CD4-positive, alpha-beta T cell treated with Interleukin-17A for 1 hour (primary cell): ENCODE data around the gene CDH20.

Source experiments
- DNase-seq: peaks from one replicate; pipeline ENCODE4 v3.0.0-alpha.2; 2020

Gene CDH20

DNA sequence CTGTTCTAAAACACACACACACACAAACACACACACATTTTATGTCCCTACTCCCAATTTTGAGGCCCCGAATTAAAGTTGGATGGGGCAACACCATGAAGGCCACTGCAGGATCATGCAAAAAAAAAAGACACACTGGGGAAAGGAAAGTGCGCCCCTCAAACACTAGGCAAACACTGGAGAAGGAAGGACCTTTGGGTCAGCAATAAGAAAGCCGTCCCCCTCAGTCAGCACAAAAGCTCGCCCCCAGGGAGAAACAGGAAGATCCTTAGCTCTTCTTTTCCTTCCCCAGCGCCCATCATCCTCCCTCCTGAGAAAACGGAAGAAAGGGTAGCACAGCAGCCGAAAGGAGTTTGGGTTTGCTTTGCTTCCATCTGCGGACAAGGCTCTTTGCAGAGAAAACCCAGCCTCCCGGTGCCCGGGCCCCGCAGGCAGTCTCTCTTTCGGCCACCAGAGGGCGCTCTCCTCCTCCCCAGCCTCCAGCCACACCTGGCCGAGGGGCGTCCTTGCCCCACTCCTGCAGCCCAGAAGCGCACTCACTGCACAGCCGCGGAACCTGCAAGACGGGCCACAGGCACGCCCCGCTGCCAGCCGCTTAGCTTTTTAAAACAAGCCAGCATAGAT is 248.5 kb downstream of the CDH20 start:
- DNase-seq: peak; percentile 59

GRCh38 chr18:61582202-61582710 is 249.0 kb downstream of the CDH20 start:
- no peak for DNase-seq

DNA sequence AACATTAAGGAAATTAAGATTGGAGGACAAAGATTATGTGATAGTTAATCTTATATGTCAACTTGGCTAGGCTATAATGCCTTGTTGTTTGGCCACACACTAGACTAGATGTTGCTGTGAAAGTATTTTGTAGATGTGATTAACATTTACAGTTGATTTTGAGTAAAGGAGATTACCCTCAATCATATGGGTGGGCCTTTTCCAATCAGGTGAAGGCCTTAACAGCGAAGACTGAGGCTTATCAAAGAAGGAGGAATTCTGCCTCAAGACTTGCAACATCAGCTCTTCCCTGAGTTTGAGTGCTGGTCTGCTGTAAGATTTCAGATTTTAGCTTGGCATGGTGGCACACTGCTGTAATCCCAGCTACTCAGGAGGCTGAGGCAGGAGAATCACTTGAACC is 250.3 kb downstream of the CDH20 start:
- DNase-seq: no peak

GRCh38 chr18:61587865-61588264 is 254.6 kb downstream of the CDH20 start:
- DNase-seq: no peak

DNA sequence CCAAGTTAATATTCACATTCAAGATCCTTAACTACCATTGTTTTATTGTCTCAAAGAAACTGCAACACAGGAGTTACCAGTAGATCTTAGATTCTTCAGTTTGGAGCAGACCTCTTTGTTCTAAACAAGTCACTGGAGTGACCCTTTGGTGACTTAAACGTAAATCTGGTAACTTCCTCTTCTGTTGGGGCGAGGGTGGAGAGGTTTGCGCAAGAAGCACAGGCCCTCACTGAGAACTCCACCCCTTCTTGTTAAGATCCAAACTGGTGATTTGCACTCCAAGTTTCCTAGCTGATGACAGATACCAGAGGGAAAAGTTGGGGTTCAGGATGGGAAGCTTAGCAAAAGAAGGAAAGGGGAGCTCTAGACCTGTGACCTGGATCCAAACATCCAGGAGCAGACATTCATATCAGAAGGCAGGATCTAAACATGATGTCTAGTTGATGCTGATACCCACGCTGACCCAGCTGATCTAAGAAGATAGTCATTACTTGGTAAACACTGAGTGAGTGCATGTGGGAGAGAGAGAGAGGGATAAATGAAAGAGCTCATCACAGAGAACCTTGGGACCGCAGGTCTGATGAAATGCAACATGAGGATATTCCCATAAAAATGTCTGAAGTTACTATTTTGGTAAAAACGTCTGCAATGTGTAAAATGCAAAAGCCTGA is 256.0 kb downstream of the CDH20 start:
- DNase-seq: no peak

- DNase-seq: no peak
These were observed 256.5 kb downstream of the CDH20 start for GRCh38 chr18:61589724-61590065.

DNA sequence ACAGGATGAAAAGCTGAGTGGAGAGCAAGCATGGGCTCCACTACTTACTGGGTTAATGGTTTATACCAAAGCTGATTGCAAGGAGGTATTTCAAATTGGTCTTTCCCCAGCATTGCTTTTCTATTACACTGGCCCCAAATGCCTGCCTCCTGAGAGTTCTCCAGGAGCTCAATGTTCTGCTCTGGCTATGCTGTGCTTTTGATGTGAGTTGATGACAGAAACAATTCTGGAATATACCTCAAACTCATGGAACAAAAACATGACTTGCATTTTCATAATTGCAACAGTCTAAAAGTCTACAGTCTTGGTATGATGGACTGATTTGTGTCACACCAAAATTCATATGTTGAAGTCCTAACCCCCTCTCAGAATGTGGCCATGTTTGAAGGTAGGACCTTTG is 258.0 kb downstream of the CDH20 start:
- DNase-seq: no peak

DNA sequence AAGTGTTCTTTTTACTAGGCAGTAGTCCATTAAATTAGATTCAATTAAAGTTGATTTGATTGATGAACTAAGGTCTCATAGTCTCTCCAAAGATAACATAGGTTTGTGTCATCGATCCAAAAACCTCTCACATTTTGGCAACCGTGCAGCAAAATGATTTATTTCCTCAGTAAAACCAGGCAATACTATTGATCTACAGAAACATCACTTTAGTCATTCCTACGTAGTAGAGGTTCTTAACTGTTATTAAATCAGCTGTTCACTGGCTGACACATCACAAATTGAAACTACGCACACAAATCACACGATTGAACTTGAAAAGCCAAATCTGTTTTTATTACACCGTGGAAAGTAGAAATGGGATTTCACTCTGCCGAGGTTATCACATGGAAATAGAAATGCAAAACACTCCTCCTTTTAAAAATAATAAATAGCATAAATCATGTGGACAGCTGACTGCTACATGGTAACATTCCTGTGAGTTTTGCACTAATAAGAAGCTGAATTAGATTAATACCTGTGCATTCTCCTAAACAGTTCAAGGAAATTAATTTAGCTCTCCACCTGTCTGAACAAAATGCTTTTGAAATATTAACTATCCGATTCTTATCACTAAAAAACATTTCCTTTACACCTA is 262.5 kb downstream of the CDH20 start:
- DNase-seq: no peak

- DNase-seq: no peak
These were observed 263.1 kb downstream of the CDH20 start for GRCh38 chr18:61596296-61596695.

DNA sequence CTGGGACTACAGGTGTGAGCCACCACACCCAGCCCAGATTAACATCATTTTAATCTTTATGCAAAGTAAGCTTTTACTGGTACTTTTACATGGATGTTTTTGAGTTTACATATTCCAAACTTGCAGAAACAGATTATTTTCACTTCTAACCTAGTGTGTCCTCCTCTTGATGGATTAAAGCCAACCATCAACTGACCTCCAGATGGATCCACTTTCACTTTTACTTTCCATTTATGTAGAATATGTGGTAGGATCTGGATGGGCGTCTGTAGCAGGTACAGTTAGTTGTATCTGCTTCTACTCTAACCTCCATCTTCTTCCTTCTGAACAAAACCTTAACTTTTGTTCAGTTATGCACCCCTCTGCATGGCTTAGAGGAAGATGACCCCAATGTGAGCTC is 264.1 kb downstream of the CDH20 start:
- no peak for DNase-seq

- no peak for DNase-seq
These were observed 267.2 kb downstream of the CDH20 start for GRCh38 chr18:61600422-61600821.

GRCh38 chr18:61602836-61603235 is 269.6 kb downstream of the CDH20 start:
- DNase-seq: no peak
